Right lobe of liver (tissue), 4 donors: Measurements from ENCODE around the gene IVNS1ABP.

Source experiments
- CTCF ChIP-seq, 4 donors: fragments of 200-600 bp in 3 of 4; fragments of 450-650 bp in 1 of 4; IDR thresholded peaks; one replicate each; pipeline versions ENCODE4 v1.5.1 to v1.8.0; 2016 to 2022; ENCODE audit warnings: antibody characterized with exemption in 4 of 4, mild to moderate bottlenecking in 2 of 4
- POLR2A ChIP-seq: fragments of 450-650 bp; IDR thresholded peaks from one replicate; pipeline ENCODE4 v1.6.1; 2017; ENCODE audit warnings: antibody characterized with exemption, mild to moderate bottlenecking
- donor health status: DM: no; HTN: no; CAD: no.
- donor health status: DM: no; HTN: no; CAD: no.
- donor health status: DM: no; HTN: yes; CAD: no.

- TF ChIP-seq CTCF (IDR thresholded peaks at IDR 0.05) (no peak), POLR2A (no peak)
Observed at GRCh38 chr1:185348296-185348695, 31.3 kb upstream of the IVNS1ABP start.
